Activated T-cell treated with anti-CD3 and anti-CD28 coated beads for 4 hours (primary cell): ENCODE measurements around the gene FGF18.
"Not testable (repeated sequence)": the region's sequence is repeated elsewhere in the genome, so short reads cannot be mapped to it uniquely, and the experiment has no call there.

Experiments
- DNase-seq: peaks from one replicate; pipeline ENCODE4 v3.0.0-alpha.2; 2020

Gene FGF18

DNA sequence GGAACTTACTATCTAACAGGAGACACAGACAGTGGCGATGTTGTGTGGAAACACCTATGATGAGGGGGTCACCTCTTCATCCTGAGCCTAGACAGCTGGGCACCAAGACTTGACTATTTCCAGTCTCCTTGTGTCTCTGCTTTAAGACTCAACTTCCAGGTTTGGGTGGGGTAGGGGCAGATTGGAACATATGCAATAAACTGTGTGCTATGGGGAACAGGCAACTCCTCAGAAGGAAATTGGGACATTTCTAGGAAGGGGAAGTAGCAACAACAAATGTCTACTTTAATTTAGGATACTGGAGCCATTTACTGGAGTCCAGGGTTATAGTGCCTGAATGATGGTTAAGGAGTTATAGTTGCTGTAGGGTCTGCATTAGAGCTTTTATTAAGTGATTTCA is 57.3 kb downstream of the FGF18 start:
- DNase-seq: no peak

DNA sequence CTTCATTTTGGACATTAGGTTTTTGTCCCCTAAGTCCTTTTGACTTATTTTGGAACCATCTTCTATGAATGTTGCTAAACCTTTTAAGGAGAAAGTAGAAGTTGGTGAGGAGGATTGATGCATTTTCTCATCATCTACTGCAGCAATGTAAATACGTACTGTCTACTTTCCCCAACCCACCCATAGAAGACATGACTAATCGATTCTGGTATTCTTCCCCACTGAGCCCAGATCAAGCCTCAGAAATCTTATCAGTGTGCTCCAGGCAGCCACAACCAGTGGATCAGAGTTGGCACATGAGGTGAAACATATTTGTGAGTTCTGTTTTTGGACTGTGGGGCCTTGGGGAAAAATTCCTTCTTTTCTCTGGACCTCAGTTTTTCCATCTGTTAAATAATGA is 57.7 kb downstream of the FGF18 start:
- DNase-seq: no peak

DNA sequence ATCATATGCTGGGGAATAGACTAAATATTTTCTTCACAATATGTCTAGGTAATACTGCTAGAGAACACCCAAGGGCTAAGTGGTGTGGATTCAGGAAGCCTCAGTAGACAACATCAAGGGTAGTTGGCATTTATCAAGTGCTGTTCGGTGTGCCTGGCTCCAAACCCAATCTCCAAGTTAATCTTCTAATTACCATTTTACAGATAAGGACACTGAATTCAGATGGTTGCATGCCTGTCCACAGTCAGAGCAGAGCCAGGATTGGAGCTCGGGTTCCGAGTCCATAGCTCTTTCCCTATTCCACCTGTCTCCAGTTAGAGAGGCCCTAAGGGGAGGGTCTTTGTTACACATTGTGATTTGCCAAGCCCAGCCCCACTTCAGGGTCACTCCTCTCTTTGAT is 58.2 kb downstream of the FGF18 start:
- no peak for DNase-seq

DNA sequence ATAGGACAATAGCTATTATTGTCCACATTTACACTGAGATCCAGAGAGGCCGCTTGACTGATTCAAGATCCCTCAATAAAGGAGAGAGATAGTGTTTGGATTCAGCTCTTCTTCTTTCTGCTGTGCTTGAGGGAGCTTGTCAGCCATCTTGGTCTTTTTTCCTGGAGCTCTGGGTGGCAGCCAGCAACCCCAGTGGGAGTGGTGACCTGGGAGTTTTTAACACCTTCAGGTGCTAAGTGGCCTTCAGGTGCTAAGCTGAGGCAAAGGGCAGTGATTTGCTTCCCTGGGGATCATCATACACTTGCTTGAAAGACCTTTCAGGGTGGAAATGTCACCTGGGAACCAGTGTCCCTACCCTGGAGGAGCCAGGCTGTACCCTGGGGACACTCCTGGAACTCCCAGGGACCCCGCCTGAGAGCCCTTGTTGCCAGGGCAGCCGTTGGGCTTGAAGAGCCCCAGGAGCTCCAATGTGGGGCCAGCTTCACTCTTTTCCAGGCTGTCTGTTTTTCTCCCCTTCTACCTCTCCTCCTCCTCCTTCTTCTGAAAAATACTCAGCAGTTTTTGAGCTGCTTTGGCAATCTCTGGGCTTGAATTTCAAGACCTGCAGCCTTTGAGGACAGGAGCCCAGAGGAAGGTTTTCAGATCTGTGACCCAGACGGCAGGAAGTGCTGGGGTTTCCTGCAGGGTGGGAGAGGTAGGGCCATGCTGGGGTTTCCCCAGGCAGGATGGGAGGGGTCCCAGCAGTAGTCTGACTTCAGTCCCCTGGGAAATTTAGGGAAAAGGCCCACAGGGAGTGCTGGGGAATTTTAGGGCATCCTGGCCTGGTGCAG is 59.7 kb downstream of the FGF18 start:
- no peak for DNase-seq

DNA sequence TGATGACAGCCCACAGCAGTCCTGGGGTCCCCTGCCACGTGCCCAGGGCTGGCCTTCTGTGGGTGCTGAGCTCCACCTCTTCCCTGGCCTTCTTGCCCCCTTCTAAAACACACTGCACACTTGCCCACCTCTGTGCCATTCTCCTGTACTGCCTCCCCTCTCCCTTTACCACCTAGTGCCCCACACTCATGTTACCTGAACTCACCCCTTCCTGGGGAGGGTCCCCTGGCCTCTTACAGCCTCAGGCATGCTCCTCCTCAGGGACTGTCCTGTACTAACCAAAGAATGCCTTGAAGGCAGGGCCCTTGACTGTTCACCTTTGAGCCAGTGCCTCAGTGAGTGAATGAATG is 60.3 kb downstream of the FGF18 start:
- no peak for DNase-seq

DNA sequence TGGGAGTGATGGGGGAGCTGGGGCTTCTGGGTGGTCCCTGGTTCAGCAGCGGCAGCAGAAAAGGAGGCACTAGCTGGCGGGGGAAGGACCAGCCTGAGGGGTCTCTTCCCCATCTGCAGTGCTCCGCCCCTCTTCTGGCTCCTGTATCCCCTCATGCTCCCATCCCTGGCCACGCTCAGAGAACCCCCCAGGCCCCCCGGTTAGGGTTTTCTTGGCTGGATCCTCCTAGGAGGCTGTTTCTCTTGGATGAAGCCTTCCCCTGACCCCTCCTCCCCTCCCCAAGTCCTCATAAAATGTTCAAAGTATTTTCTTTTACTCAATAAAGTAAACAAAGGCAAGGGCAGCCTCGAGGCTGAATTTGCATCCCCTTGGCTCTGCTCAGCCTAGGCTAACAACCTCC is 60.8 kb downstream of the FGF18 start:
- DNase-seq: no peak

DNA sequence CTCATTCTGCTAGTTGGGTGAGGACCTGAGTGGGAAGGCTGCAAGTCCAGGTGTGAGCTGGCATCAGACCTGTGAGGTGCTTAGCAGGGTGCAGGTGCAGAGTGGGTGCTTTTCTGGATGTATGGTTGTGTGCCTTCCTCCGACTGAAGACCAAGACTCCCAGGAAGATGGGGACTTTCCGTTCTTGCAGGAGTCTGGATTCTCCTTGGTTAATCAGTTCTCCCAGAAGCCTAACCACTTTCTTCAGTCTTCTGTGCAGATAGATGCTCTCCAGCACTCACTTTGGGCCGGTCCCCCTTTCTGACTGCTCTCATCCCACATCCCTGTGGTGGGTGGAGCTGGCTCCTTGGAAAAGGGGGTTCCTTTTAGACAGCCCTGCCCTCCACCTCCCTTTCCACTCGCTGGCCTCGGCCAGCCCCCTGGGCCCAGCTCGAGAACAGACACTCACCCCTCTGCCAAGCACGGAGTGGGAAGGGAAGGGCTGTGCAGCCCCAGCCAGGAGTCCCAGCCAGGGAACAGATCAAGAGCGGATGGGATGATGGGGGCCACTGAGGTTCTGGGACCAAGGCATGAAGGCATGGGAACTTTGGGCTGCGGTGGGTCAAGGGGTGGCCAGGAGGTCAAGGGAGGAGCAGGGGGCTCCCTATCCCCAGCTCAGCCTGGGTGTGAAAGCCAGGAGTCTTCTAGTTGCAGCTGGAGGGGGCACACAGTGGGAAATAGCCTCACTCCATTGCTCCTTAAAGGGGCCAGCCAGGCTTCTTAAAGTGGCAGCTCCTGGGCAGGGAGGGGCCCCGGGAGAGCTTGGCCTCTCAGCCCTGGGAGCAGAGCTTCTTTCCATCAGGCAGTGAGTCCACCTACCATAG is 62.4 kb downstream of the FGF18 start:
- no peak for DNase-seq

DNA sequence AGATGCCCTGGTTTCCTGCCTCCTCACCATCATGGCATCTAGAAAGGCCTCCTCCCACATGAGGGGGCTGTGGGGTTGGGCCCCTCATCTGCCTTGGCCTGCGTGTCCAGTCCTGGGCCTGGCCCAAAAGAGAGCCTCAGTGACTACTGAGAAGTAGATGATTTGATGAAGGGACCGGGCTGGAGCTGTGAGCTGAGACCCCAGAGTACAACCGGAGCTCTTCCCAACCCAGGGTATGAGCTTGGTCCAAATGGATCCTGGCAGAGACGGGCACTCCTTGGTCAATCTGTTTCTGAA is 62.9 kb downstream of the FGF18 start:
- DNase-seq: no peak

DNA sequence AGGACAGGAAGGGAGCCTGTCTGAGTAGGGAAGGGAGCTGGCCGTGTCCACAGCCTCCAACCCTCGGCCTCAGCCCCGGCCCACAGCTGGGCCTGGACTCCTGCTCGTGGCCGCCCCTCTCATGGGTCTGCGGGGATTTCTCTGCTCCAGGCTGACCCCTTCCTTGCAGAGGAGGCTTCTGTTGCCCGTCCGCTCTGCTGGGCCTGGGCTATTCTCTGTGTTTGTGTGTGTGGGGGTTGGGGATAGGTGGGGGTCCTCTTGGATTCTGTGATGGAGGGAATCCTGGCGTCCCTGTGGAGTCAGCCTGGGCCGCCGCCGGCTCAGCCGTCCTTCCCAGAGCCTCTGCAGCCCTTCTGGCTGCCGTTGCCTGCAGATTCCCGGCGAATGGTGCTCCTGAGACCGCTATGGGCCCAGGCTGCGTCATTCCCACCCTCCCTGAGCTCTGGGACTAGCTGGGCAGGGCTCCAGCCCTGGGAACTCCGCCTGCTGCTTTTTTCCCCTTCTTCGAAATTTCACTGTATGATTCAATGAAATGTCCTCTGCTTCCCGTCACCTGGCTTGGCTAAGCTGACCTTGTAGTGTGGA is 64.2 kb downstream of the FGF18 start:
- no peak for DNase-seq

DNA sequence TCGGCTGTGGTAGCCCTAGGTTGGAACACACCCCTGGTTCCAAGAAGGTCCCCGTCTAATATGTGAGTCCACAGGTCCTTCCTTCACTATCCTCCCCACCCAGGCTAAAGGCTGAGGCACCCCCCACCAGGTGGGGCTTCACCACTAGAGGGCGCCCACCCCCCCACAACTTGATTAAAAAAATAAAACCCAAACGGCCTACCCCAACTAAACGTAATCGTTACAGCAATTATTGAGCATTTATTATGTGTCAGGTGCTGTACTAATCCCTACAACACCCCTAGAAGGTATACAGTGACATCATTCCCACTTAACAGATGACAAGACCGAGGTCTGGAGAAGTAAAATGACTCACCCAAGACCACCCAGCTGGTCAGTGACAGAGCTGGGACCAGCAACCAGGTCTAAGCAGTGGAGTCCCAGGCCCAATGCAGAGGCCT is 65.0 kb downstream of the FGF18 start:
- DNase-seq: peak; percentile 46

DNA sequence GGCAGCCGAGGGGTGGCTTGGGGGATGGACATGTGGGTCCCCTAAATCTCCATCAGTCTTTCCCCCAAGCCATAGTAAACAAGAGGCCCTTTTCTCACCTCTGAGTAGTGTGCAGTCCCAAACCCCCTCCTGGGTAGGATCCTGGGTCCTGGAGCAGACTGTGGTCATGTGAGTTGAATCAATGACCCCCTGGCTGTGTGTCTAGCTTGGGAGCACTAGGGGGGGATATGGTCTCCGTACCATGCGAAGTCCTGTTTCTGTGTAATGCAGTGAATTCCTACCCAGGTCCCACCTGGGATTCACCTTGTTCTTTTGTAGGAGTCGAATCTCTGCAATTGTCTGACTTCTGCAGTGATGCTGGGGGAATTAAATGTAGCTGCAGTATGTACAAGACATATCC is 66.2 kb downstream of the FGF18 start:
- DNase-seq: no peak

DNA sequence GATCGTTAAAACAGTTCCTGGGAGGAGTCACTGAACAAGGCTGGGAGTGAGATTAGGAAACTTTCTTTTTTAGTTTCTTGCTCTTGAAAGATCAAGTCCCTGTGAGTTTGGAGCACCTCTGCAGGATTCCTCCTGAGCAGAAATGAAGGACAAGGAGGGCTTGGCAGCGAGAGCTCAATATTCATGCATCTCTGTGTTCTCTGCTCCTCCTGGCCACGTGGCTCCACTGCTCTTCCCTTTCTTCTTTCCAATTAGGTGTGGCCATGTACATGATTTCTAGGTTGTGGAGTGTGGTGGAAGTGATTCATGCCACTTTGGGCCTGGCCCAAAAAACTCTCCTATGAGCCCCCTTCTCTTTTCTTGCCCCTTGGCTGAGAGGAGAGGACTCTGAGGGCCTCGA is 67.2 kb downstream of the FGF18 start:
- DNase-seq: no peak

DNA sequence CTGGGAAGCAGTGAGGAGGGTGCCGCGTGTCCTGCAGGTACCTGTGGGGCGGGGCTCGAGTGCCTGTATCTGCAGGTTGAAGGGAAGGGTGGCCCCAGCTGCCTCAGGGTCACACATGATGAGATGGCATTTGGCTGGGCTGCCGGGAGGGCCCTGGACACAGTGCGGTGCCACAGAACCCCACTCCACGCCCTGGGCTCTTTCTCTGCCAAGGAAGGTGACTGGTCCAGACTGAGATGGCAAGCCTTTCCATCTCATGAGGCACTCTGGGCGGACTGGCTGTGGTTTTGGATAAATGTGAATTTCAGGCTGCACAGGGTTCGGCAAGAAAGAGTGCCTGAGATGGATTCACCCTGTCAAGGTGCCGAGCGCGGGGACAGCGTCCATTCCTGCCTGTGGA is 69.4 kb downstream of the FGF18 start:
- DNase-seq: no peak

DNA sequence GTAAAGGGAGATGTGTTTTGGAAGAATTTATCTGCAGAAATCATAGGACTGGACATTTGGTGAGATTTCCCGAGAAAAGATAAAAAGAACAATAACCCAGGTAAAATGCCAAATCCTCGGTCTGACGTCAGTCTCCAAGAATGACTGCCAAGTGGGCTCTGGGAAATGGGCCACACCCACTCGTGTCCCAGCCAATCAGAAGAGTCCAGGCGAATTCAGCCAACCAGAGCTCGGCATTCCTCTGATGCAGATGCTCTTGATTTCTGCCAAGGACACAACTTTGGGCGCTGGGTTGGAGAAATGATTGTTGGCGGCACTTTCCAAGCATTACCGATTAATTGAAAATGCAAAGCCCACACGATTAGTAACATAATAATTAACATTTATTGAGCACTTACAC is 73.3 kb downstream of the FGF18 start:
- DNase-seq: no peak

DNA sequence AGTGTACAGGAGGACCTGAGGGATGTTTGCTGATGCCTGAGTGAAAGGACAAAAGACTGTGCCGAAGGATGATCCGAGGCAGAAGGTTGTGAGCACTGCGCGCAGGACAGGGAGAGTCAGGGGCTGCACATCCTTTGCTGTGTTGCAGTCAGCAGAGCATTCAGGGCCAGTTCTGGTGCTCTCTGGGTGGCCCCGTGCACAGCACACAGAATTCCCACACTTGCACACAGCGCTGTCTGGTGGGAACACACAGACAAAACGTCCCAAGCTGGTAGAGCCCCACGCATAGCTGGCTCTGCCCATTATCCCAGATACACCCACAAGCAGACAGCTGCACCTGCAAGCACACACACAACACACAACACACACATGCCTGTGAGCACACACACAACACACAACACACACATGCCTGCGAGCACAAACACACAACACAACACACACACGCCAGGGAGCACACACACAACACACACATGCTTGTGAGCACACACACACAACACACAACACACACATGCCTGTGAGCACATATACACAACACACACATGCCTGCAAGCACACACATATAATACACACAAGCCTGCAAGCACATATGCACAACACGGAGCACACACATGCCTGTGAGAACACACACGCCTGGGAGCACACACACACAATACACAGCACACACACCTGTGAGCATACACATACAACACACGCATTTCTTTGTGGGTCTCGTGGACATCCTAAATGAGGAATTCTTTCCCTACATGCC is 74.4 kb downstream of the FGF18 start:
- DNase-seq: no peak

DNA sequence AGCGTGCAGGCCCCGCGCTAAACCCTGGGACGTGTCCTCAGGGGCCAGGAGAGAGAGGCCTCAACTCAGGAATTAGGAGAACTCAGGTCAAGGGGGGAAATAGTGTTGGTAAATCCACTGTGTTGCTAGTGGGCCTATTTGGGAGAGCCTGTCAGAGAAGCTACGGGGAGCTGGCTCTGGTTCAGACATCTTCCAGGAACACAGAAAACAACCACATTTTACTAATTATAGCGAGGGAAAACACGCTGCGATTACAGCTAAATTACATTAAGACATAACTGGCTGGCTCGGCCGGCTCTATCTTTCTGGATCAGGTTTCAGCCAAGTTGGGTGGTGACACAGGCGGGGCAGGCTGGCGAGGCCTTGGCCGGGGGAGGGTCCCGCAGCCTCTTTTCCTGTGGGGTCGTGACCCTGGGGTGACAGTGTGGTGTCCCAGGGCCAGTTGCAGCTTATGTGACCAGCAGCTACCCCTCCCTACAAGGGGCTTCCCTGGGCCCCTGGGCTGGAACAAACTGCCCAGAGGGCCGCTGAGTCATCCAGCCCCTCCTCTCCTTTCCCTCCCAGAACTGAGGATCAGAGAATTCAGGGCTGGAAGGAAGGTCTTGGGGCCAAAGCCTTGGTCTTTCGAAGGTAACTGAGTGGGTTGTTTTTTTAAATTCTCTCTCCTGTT is 75.1 kb downstream of the FGF18 start:
- DNase-seq: no peak

DNA sequence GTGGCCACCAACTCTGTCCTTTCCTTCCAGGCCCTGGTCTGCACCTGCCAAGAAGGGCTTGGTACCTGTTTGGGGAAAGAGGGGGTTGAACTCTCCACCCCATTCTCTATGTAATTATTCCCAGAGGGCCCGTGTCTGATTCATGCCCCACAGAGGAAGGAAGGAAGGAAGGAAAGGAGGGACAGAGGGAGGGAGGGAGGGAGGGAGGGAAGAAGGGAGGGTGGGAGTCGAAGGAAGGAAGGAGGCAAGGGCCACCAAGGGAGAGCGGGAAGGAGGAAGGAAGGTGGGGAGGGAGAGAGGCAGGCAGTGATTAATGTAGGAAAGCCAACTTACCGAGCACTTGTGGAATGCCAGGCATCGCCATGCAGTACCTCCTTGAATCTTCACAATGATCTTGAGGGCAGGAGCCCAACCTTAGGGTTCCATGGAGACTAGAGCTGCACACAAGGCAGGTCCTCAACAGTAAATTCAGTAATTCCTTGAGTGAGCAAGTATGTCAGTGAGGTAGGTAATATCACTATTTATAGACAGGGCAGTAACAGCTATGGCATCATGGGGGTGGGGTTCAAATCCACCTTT is 75.8 kb downstream of the FGF18 start:
- DNase-seq: no peak

DNA sequence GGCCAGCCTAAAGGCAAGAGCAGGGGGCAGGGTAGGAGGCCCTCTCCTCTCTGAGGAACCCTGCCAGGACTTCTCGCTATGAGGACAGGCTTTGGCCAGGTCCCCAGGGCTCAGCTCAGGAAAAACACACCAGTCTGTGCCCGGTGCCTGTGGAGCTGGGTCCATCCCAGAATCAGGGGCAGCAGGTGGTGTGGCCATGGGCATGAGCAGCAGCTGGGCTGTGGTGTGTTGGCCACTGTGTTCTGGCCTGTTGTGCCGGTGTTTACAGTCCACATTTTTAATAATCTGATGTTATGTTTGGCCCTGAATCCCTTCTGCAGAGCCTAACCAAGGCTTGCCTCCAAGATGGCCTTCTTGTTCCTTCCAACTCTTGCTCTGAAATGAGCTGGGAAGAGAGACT is 77.0 kb downstream of the FGF18 start:
- DNase-seq: no peak

DNA sequence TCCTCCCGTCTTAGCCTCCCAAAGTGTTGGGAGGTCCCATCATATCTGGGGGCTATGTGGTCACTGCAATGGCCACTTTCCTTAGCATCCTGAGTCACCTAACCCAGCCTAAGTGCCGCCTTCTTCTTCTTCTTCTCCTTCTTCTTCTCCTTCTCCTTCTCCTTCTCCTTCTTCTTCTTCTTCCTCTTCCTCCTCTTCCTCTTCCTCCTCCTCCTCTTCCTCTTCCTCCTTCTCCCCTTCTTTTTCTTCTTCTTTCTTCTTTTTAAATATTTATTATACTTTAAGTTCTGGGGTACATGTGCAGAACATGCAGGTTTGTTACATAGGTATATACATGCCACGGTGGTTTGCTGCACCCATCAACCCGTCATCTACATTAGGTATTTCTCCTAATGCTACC is 78.0 kb downstream of the FGF18 start:
- DNase-seq: not testable (repeated sequence)

DNA sequence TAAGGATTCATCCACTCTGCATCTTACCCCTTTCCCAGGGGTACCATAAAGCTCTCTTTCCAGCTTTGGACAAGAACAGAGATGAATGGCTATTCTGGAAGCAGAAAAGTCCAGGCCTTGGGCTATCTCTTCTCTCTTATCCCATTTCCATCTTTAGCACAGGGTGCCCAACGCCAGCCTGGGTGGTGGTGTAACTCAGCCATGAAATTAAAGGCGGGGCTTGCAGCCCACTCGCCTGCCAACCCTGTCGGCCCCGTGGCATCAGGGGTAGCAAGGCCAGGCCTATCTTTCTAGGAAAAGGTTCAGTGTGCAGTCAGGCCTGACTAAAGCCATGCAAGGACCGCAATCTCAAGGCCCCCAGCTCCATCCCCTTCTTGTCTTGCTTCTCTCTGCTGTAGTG is 78.7 kb downstream of the FGF18 start:
- DNase-seq: no peak

DNA sequence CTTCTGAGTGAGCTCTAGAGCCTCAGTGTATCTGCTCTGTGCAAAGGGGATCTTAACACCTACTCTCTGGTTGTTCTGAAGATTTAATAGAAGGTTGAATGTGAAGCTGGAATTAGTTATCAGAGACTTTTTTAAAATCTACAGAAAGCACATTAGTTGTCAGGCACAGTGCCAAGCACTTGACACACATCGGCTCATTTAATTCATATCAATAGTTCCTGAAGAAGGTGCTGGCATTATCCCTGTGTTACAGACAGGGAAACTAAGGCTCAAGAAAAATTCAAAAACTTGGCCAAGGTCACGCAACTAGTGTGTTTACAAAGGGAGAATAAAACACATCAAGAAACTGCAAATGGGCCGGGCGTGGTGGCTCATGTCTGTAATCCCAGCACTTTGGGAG is 80.2 kb downstream of the FGF18 start:
- DNase-seq: no peak

DNA sequence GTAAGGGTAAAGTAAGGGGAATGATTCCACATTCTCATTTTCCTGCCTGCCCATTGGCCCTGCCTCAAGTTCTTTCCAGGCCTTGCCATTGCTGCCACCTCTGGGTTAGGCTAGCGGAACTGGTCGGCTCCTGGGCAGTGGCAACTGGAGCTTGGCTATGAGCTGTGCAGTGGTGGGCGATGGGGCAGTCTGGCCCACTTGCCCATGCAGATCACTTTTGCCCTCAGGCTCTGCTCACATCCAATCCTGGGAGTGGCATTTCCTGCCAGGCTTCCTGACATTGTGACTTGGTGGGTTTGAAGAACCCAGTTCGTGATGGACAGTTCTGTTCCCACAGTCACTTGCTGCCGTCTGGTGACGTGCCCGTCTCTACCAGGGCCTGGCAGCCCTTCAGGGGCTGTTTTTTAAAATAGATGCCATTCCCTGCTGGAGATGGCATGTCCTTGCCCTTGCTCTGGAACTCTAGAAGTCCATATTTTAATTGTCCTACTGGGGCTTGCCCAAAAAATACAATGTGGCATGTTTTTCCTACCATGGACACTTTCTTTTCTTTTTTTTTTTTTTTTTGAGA is 86.1 kb downstream of the FGF18 start:
- no peak for DNase-seq
